Hematopoietic multipotent progenitor cell treated with erythropoietin and hydrocortisone succinate and interleukin-3 and kit ligand, for 4 days (in vitro differentiated cells): ENCODE measurements around the gene RARS1.

Source experiments
- DNase-seq: peaks from one replicate; pipeline ENCODE4 v3.0.0-alpha.2; 2015

The RARS1 gene

DNA sequence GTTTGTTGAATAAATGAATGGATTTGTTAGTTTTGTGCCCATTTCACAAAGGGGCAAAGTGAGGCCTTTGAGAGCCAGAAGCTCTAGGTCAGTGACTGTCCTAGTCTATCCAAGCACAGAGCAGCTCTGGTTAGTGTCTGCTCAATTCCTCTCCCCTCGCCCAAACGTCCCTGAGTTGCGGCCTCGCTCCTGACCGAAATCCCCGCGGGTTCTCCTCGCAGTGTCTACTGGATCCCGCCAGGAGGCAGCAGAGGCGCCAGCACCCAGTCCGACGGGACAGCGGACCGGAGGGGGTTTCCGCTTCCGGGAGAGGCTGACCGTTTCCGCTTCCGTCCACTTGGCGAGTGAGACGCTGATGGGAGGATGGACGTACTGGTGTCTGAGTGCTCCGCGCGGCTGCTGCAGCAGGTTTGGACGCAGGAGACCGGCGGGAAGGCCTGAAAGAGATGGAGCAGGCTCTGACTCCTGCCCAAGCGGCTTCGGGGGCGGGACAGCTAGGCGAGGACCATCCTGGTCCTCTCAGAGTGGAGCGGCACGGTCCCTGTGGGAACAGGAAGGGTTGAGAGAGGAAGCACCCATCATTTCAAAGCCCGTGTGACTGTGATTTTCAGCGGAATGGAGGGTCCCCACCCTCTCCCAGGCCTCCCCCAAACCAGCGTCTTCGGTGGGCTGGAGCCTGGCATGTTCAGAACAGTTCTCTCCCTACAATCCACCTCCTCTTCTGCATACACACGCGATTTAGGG lies at the start of gene RARS1:
Gene RARS1, plus strand, starts transcription at position 336 of the 744 bp plus-strand sequence. Its CDS starts 28 bp downstream, at position 364.
- DNase-seq, result peak; percentile 97

DNA sequence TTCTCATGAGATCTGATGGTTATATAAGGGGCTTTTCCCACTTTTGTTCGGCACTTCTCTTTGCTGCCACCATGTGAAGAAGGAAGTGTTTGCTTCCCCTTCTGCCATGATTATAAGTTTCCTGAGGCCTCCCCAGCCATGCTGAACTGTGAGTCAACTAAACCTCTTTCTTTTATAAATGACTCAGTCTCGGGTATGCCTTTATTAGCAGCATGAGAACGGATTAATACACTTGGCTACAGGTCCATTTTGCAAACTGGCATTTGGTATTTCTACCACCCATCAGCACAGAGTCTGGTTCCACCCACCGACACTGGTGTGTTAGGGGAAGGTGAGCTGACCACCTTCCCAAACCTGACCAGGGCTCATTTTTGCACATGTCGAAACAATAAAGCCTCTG lies 47.9 kb upstream of the RARS1 start:
- no peak for DNase-seq

DNA sequence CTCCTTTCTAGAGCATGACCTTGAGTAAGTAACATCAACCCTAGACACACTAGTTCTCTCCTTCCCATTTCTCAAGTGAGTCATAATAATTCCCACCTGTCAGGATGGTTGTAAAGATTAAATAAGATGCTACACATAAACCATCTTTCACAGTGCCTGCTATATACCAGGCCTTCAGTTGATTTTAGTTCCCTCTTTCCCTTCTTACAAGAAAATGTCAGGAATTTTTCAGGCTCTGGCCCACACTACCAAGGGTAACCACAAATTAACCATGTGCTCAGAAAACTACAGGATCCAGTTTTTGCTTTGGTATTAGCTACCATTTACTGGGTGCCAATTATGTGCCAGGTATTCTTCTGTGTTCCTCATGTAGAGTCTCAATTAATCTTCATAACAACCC lies 42.7 kb upstream of the RARS1 start:
- DNase-seq, result no peak

DNA sequence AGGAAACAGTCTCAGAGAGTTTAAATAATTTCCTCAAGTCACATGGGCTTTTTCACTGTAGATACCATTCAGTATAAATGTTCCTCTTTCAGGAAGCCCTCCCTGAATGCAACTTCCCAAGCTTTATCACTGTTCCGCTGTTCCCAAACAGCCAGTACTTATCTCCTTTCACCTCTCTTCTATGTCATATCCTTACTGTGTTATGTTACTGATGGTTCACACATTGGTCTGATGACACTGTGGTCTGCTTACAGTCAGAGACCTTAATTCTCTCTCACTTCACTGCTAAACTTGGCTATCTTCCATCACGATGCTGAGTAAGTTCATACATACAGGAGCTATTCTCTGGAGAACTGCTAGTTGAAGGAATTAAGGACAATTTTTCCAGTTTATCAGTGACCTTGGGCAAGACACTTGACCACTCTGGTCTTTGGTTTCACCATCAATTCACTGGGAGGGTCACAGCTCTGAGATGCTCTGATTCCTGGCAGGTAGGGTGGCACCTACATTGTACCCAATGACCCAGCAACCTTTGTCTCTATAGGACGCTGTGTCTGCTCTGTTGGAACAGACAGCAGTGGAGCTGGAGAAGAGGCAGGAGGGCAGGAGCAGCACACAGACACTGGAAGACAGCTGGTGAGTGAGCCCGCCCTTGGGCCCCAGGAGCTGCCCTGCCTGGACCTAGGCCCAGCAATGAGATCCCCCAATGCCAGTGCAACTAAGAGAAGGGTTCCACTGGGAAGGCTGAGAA lies 42.1 kb upstream of the RARS1 start:
- peak; percentile 9 for DNase-seq

DNA sequence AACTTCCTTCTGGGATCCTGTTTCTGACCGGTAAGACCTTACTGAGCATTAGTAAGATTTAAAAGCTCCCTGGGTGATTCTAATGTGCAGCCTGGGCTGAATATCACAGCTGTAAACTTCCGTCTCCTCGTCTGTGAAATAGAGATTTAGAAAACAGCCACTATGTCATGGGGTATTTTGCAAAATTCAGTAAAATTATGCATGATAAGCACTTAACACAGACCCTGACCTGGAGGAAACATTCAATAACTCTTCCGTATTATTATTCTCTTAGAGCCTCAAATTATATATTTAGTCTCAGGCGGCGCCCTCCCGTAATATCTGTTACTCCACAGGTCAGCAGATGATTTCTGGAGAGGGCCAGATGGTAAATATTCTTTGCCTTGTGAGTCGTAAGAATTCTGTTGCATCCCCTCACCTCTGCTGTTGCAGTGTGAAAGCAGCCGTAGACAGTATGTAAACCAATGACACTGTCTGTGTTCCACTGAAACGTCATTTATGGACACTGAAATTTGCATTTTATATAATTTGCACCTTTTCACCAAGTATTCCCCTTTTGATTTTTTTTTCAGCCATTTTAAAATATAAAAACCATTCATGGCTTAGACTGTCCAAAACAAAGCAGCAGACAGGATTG lies 39.2 kb upstream of the RARS1 start:
- DNase-seq, result no peak

DNA sequence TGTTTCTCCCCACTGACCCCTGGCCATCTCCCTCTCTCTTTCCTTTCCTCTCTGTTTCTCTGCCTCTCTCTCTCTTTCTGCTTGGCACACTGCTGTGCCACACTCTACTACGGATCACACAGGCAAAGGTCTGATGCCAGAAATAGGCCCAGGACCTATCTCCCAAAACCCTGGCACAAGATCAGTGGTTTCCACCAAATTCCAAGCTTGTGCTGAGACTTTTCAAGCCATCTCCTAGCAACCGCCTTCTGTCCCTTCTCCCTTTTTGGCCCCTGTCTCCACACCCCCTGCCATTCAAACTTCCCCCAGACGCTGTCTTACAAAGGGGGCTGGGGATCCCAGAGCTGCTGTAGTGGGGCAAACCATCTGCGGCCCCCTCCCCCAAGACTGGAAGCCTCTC lies 38.5 kb upstream of the RARS1 start:
- DNase-seq, result no peak

DNA sequence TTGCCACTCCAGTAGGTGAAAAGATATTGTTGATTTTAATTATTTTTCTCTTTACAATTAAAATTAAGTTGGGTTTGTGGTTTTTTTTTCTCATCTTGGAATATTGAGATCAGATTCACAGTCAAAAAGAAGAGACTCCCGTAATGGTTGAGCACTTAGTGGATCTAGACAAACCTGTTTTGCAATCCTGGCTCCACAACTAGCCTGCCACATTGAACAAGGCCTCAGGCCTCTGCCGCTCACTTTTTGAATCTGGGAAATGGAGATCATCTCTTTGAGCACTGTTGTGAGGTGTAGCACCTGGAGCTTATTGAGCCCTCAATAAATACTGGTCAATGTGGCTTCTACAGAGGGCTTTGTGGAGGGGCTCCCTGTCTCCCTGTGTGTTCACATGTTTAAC lies 37.1 kb upstream of the RARS1 start:
- no peak for DNase-seq

DNA sequence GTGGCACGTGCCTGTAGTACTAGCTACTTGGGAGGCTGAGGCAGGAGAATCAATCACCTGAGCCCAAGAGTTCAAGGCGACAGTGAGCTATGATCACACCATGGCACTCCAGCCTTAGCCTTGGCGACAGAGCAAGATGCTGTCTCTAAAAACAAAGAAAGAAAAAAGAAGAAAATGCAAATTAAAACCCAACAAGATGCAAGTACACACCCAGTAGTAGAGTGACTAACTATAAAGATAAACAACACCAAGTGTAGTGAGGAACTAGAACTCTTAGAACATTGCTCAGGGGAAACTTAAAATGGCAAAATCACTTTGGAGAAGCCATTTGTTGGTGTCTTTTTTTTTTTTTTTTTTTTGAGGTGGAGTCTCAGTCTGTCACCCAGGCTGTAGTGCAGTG lies 34.7 kb upstream of the RARS1 start:
- no peak for DNase-seq

DNA sequence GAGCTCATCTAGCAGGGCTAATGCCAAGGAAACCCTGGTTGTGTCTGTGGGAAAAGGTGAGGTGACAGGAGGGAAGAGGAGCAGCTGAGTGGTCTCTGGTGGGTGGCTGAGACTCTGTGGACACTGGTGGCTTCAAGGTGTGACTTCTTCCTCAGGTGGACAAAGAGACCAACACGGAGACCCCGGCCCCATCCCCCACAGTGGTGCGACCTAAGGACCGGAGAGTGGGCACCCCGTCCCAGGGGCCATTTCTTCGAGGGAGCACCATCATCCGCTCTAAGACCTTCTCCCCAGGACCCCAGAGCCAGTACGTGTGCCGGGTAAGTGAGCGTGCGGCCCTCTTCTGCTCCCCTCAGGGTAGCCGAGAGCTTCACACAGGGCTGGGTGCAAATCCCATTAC lies 31.1 kb upstream of the RARS1 start:
- DNase-seq, result no peak

DNA sequence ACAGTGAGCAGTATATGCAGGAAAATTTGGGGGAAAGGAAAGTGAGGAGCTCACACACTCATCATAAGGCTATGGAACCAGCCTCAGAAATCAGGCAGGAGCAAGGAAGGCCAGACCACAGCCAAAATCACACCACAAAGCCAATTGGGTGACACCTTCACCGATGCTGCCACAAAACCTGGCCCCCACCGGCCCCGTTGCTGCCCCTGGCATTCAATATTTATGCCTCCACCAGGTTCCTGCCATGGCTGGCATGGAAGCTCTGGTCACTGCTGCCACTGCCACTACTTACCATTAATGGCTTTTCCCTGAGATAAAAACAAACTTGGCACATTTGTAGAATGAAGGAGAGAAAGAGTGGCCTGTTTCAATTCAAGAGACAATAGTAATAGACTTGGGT lies 28.7 kb upstream of the RARS1 start:
- DNase-seq, result no peak

DNA sequence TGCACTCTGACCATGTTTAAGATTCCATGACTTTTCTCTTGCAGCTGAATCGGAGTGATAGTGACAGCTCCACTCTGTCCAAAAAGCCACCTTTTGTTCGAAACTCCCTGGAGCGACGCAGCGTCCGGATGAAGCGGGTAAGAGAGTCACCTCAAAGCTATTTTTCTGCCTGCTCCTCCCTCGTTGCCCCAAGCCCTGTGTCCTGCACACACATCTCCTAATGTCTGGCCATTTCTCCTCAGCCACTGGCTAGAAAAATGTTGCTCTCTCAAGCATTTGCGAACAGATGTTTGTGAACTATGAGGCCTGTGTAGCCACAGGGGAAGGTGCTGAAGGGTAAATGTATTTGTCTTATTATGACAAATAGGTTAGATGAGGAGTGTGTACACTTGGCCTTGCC lies 25.7 kb upstream of the RARS1 start:
- DNase-seq, result no peak

DNA sequence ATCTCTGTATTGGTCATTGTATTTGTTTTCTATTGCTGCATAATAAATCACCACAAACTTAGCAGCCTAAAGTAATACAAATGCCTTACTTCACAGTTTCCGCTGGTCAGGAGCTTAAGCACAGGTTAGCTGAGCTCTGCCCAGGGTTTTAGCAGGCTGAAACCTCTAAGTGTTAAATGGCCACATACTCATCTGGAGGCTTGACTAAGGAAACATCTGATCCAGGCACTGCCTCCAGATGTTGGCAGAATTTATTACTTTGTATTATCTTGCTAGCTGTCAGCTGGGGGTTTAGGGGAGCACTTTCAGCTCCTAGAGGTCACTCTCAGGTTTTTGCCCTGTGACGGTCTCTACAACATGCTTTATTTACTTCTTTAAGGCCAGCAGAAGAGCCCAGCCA lies 23.2 kb upstream of the RARS1 start:
- no peak for DNase-seq

DNA sequence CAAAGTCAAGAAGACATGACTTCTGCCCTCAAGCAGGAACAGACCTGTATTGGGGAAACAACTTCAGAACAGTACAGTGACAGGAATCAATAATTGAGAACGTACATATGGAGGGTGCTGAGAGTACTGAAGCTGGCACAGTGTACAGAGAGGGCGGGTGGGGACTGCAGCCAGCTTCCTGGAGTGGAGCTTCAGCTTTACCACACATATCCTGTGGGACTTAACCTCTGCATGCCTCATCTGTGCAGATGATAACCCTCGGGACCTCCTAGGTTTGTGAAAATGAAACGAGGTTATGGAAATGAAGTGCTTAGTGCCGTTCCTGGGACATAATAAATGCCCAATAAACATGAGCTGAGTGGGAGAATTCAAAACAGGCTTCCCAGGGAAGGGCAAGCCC lies 22.1 kb upstream of the RARS1 start:
- peak; percentile 13 for DNase-seq

DNA sequence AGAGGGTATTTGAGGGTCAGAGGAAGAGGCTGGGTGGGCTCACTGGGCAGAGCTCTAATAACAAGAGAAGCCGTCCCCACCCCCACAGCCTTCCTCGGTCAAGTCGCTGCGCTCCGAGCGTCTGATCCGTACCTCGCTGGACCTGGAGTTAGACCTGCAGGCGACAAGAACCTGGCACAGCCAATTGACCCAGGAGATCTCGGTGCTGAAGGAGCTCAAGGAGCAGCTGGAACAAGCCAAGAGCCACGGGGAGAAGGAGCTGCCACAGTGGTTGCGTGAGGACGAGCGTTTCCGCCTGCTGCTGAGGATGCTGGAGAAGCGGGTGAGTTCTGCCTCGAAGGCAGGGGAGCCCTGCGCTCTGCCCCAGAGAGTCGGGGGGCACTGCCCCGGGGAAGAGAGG lies 21.6 kb upstream of the RARS1 start:
- DNase-seq, result no peak

DNA sequence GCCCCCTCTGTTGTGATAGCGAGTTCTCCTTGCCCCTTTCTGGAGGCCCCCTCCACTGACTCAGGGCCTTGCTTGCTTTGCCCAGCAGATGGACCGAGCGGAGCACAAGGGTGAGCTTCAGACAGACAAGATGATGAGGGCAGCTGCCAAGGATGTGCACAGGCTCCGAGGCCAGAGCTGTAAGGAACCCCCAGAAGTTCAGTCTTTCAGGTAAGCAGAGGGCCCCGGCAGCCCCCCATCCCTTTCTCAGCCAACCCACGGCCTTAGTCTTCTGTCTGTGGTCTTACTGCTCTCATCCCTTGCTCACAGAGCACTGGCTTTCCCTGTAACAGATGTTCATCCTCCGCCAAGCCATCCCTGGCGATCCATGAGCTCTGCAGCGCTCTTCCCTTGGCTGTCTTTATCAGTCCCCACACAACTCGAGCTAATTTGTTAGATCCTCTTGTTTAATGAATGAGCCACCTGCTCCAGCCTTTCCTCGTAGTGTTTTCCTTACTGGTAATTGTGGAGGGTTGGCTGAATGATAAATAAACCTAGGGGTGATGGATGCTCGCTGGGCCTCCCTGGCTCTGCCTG lies 18.4 kb upstream of the RARS1 start:
- DNase-seq, result no peak

DNA sequence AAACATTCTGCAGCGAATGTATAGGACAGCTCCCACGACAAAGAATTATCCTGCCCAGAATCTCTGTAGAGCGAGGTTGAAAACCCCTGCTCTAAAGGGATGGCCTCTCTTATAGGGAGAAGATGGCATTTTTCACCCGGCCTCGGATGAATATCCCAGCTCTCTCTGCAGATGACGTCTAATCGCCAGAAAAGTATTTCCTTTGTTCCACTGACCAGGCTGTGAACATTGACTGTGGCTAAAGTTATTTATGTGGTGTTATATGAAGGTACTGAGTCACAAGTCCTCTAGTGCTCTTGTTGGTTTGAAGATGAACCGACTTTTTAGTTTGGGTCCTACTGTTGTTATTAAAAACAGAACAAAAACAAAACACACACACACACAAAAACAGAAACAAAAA lies 17.4 kb upstream of the RARS1 start:
- no peak for DNase-seq

DNA sequence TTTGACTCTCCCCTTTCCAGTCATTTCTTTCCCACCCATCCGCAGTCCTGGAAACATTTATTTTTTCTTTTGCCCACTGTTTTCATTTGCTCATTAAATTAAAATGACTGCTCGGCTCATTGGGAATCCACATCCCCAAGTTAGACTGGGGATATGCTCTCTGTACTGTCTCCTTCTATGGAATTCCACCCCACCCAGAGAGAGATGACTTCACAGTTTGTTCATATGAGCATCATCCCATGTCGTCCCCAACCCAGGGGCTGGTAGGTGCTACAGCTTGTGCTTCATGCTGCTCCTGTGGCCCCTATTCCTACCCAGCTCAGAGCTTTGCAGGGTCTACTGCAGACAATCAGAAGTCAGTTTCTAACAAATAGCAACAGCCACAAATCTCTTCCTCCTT lies 16.5 kb upstream of the RARS1 start:
- no peak for DNase-seq

DNA sequence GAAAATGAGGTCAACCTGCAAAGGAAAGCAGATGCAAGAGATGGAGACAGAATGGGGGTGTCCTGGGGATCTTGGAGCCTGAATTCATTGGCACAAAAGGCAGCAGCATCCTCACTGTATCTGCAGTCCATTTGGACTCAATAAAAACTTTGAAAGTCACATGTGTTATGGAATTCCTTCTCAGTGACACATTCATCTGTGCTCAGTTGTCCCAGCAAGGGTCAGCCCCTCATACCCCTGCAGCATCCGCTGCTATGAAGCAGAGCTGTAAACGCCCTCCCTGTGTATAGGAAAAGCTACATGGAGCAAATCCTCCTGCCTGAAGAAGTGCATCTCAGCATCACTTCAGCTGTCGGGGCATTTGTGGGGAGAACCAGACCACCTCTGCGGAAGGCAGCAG lies 14.5 kb upstream of the RARS1 start:
- DNase-seq, result no peak

DNA sequence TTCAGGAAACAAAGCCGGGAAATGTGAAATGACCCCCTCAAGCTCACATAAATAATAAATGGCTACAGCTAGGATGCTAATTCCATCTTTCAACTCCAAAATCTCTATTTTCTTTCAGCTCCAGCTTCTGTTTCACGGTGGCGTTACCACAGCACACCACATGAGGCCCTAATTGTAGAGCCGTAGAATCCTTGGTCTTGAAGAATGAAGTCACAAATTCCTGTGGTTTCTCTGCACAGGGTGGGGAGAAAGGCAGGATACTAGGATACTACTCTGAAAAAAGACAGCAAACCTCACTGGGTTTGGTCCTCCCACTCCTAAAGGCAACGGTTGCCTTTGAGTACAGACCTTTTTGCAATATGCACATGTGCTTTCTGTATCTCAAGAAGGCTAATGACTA lies 13.9 kb upstream of the RARS1 start:
- DNase-seq, result no peak

DNA sequence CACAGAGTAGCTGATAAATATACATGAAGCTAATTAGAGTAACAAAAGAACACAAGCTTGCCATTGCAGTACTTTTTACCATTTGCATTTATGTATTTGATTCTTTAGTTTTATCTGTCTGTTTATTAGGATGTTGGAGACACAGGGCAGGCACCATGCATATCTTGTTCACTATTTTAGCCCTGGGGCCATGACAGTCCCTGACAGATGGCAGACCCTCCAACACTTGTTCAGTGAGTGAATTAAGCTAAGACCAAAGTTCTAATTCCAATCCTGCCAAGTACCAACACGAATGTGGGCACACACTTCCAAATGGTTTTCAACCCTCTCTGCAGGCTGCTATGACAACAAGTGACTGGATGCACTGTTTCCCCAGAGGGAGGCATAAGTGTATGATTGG lies 12.0 kb upstream of the RARS1 start:
- DNase-seq, result no peak

DNA sequence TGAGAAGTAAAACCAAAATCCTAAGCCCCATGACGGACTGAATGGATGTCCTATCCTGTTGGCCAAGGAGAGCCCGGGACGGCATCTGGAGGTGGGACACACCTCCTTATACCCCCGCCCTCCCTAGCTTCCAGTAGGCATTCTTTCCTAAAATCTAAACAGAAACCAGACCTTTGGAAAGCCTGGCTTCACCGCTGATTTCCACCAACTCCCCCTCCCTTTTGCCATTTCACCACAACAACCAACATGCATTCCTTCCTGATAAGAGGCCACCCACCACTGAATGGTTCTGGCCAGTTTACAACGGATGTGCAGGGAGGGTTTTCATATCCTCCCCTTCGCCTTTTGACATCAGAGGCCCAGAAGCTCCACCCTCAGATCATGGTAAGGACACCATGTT lies 9.2 kb upstream of the RARS1 start:
- DNase-seq, result peak; percentile 91

DNA sequence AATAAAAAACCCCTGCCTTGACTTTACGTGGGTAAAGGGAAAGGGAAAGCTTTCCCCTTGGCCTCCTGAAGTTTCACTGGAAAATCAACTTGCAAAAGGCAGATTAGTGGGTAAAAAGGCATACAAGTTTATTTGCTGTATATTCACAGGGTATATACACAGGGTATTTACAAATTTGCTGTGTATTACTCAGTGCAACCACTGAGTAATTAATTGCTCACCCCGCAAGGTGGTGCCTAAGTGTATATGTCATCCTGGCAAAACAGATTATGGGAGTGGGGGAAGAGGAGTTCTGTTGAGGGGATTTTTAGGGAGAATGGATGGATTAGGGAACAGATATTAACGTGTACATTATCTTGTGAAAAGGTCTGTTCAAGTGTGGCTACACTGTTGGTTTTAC lies 7.1 kb upstream of the RARS1 start:
- DNase-seq, result no peak

DNA sequence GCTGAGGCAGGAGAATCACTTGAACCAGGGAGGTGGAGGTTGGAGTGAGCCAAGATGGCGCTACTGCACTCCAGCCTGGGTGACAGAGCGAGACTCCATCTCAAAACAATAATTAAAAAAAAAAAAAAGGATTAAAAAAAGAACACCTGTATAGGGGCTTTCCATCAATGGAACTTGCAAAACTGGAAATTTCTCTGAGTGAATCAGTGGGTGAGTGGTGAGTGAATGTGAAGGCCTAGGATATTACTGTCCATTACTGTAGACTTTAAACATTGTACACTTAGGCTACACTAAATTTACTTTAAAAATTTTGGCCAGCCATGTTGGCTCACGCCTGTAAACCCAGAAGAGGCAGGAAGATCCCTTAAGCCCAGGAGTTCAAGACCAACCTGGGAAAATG lies 5.7 kb upstream of the RARS1 start:
- DNase-seq, result no peak

DNA sequence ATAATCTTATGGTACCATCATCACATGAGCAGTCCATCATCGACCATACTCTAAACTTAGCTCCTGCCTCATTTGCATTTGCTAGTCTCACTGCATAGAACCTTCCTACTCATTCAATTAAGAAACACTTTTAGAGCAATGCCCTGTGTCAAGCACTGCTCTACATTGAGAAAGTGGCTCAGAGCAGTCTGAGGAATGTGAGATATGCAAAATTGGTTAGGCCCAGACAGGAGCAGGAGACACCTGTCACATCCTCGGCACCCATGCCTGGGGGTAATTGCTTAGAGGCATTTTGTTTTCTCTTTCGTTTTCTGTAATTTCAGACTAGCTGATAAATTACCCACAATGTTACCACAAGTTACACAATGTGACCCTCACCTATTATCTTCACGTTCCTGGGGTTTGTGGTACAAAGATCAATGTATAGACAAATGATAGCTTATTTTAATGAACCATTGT lies 4.9 kb upstream of the RARS1 start:
- DNase-seq, result peak; percentile 24
